Upper lobe of left lung (tissue), 4 donors: ENCODE results near the gene PRPF40B.

Experiments
- CTCF ChIP-seq, 6 experiments: fragments of 450-650 bp in 4 of 6; fragments of 200-600 bp in 2 of 6; sonication (generic) in 2 of 6; IDR thresholded peaks; one replicate each; pipeline ENCODE4 v1.5.1; 2016 to 2019; ENCODE audit warnings: antibody characterized with exemption in 6 of 6
- EP300 ChIP-seq, 4 donors: sonication (generic); formaldehyde crosslinking; IDR thresholded peaks; one replicate each; pipeline ENCODE4 v1.5.1; 2017; ENCODE audit warnings: antibody characterized with exemption in 4 of 4, control low read depth in 2 of 4
- POLR2A ChIP-seq, 4 donors: fragments of 450-650 bp; IDR thresholded peaks; one replicate each; pipeline ENCODE4 v1.5.1; 2016 to 2017; ENCODE audit warnings: antibody characterized with exemption in 4 of 4, mild to moderate bottlenecking in 2 of 4
- POLR2AphosphoS5 ChIP-seq, 2 donors: sonication (generic); formaldehyde crosslinking; IDR thresholded peaks; one replicate each; pipeline ENCODE4 v1.5.1; 2017; ENCODE audit warnings: antibody characterized with exemption in 2 of 2

GRCh38 chr12:49666176-49666575 lies 42.8 kb downstream of the PRPF40B start:
- TF ChIP-seq CTCF (IDR thresholded peaks at IDR 0.05): no peak
- no peak for TF ChIP-seq POLR2A (IDR thresholded peaks at IDR 0.05)
- no peak for TF ChIP-seq EP300 (IDR thresholded peaks at IDR 0.05)
- no peak for TF ChIP-seq POLR2AphosphoS5 (IDR thresholded peaks at IDR 0.05)
